Activated CD4-positive, alpha-beta T cell treated with anti-CD3 and anti-CD28 coated beads for 1 hour (primary cell): ENCODE data around the gene RFX1.
"Not testable (repeated sequence)": the region's sequence is repeated elsewhere in the genome, so short reads cannot be mapped to it uniquely, and the experiment has no call there.

ENCODE experiments used
- DNase-seq: peaks from one replicate; pipeline ENCODE4 v3.0.0-alpha.2; 2020

The RFX1 gene

DNA sequence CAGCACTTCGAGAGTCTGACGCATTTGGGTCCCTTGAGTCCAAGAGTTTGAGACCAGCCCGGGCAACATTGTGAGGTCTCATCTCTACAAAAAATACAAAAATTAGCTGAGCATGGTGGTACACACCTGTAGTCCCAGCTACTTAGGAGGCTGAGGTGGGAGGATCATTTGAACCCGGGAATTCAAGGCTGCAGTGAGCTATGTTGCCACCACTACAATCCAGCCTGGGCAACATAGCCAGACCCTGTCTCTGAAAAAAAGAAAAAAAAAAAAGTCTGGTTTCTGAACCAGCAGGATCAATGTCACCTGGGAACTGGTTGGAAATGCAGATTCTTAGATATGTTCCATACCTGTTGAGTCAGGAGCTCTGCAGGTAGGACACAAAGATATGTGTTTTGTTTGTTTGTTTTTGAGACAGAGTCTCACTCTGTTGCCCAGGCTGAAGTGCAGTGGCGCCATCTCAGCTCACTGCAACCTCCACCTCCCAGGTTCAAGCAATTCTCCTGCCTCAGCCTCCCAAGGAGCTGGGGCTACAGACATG lies 20.6 kb upstream of the RFX1 start:
- DNase-seq, result not testable (repeated sequence)

GRCh38 chr19:14023404-14024235 lies 17.5 kb upstream of the RFX1 start:
- no peak for DNase-seq

DNA sequence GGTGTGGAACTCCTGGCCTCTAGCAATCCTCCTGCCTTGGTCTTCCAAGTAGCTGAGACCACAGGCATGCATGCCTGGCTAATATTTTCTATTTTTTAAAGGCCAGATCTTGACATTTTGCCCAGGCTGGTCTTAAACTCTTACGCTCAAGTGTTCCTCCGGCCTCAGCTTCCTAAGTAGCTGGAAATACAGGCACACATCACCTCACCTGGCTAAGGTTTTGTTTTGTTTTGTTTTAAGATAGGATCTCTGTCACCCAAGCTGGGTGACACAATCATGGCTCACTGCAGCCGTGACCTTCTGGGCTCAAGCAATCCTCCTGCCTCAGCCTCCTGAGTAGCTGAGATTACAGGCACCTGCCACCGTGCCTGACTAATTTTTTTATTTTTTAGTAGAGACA lies 16.3 kb upstream of the RFX1 start:
- no peak for DNase-seq

GRCh38 chr19:14021474-14021873 lies 15.4 kb upstream of the RFX1 start:
- DNase-seq, result no peak

DNA sequence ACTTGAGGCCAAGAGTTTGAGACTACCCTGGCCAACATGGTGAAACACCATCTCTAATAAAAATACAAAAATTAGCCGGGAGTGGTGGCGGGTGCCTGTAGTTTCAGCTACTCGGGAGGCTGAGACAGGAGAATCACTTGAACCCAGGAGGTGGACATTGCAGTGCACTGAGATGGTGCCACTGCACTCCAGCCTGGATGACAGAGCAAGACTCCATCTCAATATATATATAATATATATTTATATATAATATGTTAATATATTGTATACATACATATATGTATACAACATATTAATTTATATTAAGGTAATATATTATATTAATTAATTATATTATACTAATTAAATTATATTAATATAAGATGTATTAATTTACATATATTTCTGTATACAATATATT lies 13.6 kb upstream of the RFX1 start:
- not testable (repeated sequence) for DNase-seq

- DNase-seq, result no peak
These were observed 13.0 kb upstream of the RFX1 start for GRCh38 chr19:14019100-14019499.

GRCh38 chr19:14015524-14016035 lies 9.5 kb upstream of the RFX1 start:
- DNase-seq, result no peak

DNA sequence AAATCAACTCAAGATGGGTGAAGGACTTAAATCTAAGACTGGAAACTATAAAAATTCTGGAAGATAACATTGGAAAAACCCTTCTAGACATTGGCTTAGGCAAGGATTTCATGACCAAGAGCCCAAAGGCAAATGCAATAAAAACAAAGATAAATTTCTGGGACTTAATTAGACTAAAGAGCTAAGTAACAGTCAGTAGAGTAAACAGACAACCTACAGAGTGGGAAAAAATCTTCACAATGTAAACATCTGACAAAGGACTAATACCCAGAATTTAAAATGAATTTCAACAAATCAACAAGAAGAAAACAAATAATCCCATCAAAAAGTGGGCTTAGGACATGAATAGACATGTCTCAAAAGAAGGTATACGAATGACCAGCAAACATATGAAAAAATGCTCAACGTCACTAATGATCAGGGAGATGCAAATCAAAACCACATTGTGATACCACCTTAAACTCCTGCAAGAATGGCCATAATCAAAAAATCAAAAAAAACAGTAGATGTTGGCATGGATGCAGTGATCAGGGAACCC lies 6.3 kb upstream of the RFX1 start:
- no peak for DNase-seq

DNA sequence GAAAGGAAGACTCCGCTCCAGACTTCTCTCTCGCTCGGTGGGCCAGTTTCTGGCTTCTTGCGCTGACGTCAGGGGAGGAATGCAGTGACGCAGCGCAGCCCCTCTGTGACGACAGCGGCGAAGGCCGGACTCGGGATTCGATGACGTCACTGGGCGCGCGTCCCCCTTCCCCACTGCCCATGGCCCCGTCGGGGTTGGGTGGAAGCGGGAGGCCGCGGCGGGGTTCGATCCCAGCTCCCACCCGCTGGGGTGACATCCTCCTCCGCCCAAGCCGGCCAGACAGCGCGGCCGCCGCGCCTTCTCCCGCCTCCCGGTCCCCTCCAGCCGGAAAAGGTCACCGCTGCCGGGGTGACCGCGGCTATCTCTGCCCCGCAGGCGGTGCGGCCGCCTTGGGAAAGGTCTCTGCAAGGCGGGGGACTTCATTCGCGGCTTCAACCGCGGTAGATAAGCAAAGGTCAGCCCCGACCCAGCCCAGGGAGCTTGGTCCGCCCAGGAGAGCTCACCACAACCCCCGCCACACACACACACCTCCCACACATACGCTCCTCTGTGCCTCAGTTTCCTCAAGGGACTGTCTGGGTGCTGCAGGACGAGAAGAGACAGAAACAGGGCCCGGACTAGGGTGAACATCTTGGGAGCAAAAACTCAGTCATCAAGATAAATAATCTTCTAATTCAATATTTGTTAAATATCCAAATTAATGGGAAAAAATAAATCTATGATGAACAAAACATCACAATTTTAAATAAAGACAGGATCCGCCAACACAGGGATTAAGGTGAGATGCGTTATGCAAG lies 844 bp upstream of the RFX1 start:
- no peak for DNase-seq

GRCh38 chr19:14005349-14006084 lies 603 bp downstream of the RFX1 start:
- DNase-seq, result peak; percentile 88

DNA sequence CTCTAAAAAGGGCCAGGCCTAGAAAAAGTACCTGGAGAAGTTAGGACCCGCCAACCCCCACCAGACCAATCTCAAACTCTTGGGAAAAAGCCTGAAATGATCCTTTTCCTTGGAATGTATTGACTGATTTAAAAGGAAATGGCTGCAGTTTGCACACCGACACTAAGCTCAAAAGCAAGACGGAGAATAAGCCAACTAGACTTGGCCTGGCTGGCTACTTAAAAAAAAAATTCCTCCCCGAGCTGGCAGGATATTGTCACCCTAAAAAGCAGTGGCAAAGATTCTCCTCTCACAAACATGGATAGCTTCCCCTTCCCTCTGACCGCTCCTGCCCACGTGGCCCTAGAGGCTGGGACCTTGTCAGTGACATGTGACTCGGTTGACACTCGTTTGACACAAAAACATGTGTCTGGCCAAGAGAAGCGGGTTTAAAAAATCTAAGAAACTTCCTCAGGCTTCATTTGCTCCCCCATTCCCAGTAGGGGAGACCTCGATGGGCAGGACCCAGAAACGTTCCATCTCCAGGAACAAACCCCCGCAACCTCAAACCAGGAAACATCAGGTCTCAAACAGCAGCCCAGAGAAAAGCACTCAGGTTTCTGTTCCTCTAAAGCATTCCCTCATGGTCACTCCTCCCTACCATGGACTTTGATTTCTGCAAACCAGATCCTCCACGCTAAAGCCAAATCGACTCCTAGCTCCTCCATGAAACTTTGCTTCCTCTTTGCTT lies 1.3 kb downstream of the RFX1 start:
- no peak for DNase-seq

DNA sequence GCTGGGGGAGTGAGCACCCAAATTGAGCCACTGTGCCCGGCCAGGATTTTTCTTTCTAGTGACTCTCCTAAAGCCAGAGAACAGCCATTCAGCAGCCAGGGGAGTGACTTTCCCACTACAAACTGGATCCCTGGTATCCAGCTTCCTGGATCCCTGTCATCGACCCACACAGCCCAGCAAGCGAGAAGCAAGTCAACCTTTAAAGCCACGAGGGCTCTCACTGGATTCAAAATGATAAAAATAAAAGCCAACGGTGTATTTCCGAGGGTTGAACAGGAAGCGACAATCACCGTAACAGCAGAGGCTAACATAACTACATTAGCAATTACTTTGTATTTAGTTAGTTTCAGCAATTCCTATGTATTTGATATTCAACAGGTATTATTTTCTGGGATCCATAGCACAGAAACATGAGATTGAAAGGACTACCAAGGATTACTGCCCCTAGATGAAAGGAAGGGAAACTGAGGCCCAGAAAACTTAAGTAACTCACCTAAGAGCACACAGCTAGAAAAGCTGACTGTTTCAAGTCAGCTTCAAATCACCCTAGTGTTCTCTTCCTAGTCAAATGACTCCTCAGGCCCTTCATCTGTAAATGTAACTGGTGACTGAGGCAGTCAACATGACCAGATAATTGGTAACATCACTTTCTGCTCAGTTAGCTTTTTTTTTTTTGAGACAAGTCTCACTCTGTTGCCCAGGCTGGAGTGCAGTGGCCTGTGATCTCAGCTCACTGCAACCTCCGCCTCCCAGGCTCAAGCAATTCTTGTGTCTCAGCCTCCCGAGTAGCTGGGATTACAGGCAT lies 2.7 kb downstream of the RFX1 start:
- no peak for DNase-seq

- DNase-seq, result no peak
These were observed 3.4 kb downstream of the RFX1 start for GRCh38 chr19:14002571-14003250.

DNA sequence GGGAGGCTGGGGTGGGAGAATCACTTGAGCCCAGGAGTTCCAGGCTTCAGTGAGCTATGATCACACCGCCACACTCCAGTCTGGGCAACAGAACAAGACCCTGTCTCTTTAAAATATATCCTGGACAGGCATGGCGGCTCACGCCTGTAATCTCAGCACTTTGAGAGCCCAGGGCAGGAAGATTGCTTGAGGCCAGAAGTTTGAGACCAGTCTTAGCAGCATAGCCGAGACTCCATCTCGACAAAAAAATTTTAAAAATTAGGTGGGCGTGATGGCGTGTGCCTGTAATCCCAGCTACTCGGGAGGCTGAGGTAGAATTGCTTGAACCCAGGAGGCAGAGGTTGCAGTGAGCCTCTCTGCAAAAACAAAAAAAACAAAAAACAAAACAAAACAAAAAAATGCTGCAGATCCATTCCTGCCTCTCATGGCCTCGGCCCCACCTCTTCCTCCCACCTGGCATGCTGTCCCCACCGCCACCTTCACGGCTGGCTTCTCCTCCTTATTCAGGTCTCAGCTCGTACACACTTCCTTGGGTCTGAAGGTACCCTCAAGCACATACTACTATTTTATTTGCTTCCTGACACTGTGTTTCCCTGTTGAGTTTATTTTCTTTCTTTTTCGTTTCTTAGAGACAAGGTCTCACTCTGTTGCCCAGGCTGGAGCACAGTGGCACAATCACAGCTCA lies 5.3 kb downstream of the RFX1 start:
- no peak for DNase-seq

DNA sequence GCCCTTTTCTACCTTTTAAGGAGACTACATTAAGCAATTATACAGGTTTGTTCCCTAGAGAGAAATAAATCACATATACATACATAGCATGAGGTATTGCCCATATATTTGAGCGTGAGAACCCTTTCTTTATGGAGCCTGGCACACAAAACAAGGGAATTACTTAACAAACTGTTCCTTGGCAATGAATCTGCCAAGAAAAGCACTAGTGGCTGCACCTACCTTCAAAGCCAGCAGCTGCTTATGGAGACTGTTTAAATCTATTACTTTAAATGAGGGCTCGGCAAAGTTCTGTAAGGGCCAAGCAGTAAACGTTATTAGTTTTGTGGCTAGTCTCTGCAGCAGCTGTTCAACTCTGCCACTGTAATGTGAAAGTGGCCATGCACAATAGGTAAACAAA lies 7.0 kb downstream of the RFX1 start:
- no peak for DNase-seq

DNA sequence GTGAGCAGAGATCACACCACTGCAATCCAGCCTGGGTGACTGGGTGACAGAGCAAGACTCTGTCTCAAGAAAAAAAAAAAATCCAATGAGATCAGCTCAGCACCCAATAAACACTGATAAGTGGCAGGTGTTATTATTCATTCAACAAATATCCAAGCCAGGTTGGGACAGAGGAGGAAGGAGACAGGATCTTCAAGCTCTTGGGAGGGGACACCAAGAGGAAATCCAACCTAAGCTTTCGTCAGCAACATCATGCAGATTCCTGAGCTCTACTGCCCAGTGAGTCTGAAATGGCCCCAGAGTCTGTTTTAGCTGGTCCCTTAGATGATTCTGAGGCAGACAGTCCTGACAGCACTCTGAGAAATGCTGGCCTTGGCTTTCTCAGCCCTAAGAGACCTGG lies 7.7 kb downstream of the RFX1 start:
- no peak for DNase-seq

- DNase-seq, result no peak
These were observed 8.5 kb downstream of the RFX1 start for GRCh38 chr19:13997631-13997962.

GRCh38 chr19:13996928-13997630 lies 9.0 kb downstream of the RFX1 start:
- DNase-seq, result no peak
